ENCODE measurements around the gene ZNF750. TPM values are rescaled to one million over a fixed set of nuclear protein-coding genes. Genes with fewer than 3 reads are reported as not detected.

ZNF750 gene
- total and polyA plus RNA-seq, 2 of the 13 experiments (the other 11 are each of a cell fraction or from before 2014, with no cell fraction given): not detected

DNA sequence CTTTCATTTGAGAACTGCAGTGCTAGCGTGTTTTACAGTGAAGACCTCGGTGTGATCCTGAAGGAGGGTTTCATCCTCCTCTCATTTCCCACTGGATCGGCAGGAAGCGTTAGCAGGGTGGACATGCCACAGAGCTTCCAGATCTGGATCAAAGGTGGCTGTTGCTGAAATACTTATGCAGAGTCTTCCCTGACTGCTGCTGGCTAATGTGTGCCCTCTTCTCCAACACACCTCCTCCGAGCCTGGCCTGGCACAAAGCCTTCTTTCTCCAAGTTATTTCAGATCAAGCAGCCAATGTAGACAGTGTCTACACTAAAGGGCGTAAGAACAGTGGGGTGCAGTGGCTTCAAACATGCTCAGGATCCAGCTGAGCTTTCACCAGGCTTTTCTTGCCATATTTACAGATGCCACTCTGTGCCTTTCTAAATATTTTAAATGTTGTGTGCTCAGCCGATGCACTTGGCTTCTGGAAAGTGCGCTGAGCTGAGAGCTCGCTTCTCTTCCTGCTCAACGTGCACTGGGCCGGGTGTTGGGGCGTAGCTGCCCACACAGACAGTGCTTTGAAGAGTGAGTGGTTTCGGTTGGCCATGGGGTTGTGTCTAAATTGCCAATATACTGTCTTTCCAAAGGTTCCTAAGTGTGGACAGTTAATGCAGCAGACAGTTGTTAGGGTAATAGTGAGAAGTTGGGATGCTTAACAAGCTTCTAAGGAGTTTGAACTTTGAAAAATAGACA is 2.1 kb downstream of the ZNF750 start (continued):
- TF ChIP-seq ZNF768 (CRISPR knock-in tag; IDR thresholded peaks at IDR 0.05): no peak
- TF ChIP-seq, protein P1, sequence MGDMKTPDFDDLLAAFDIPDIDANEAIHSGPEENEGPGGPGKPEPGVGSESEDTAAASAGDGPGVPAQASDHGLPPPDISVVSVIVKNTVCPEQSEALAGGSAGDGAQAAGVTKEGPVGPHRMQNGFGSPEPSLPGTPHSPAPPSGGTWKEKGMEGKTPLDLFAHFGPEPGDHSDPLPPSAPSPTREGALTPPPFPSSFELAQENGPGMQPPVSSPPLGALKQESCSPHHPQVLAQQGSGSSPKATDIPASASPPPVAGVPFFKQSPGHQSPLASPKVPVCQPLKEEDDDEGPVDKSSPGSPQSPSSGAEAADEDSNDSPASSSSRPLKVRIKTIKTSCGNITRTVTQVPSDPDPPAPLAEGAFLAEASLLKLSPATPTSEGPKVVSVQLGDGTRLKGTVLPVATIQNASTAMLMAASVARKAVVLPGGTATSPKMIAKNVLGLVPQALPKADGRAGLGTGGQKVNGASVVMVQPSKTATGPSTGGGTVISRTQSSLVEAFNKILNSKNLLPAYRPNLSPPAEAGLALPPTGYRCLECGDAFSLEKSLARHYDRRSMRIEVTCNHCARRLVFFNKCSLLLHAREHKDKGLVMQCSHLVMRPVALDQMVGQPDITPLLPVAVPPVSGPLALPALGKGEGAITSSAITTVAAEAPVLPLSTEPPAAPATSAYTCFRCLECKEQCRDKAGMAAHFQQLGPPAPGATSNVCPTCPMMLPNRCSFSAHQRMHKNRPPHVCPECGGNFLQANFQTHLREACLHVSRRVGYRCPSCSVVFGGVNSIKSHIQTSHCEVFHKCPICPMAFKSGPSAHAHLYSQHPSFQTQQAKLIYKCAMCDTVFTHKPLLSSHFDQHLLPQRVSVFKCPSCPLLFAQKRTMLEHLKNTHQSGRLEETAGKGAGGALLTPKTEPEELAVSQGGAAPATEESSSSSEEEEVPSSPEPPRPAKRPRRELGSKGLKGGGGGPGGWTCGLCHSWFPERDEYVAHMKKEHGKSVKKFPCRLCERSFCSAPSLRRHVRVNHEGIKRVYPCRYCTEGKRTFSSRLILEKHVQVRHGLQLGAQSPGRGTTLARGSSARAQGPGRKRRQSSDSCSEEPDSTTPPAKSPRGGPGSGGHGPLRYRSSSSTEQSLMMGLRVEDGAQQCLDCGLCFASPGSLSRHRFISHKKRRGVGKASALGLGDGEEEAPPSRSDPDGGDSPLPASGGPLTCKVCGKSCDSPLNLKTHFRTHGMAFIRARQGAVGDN (CRISPR knock-in tag; IDR thresholded peaks at IDR 0.05): peak; percentile 17; the same call in 1 of the 2 replicates

DNA sequence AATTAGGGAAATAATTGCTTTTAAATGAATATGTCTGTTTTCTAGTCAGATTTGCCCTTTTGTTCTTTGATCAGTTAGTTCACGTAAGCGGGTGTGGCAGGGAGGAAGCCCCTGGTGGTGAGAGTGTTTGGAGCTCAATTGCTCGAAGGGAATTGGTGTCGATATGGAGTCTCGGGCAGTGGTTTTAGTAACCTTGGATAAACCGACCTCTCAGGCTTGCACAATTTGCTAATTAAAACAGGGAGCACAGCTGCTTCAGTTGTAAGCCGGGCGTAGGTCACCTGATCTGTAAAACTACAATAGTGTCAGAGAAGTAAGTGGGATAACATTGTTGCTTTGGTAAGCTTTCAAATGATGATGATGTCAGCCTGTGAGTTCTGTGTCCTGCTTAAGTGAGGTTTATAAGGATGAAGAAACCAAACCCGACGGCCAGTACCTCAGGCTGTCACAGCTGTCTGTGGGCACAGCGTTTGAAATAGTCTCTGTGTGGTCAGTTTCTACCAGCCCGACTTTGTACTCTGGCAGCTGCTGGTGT is 2.9 kb downstream of the ZNF750 start:
- in situ Hi-C loops (cut with HindIII; ENCODE audit: extremely low pct_ligation_motif_present, low pct_unique_long_range_greater_than_20kb): no loop called here
- 88% methylated on average over 12 of the region's 12 CpGs for WGBS (ENCODE audit: low lambda C conversion rate)
- CTCF ChIA-PET (ENCODE audit: low intra/inter-chr PET ratio, low total read pairs): no interaction called here

More for the DNA sequence above, 2.9 kb downstream of the ZNF750 start:
- Histone ChIP-seq H2AFZ (ENCODE audit: low read length) (no peak overlapping the region), H3K9ac (ENCODE audit: insufficient read depth, low read depth, low read length) (no peak overlapping the region), H3K4me3 (replicated peaks in 1 of 3; ENCODE audit: insufficient read depth in 1 of 3, low read depth in 2 of 3, low read length in 3 of 3) (no peak overlapping the region), H3K9me3 (ENCODE audit: low read length) (no peaks in the 10 kb centered on the region), H4K20me1 (ENCODE audit: insufficient read depth, low read length) (no peaks in the 10 kb centered on the region), H3K79me2 (ENCODE audit: insufficient read depth, low read length) (no peaks in the 10 kb centered on the region), H3K4me2 (ENCODE audit: low read depth, low read length) (no peak overlapping the region), H3K27ac (ENCODE audit: extremely low read length, insufficient read depth, low read length) (no peak overlapping the region), H3K36me3 (replicated peaks in 1 of 2; ENCODE audit: control insufficient read depth in 1 of 2, insufficient read depth in 2 of 2, low read length in 2 of 2) (peaks cover 0 to 2% of the 10 kb centered on the region in 2 experiments; a peak in 2 of 5 replicates), H3K4me1 (ENCODE audit: insufficient read depth, low read length) (peaks cover 28% of the 10 kb centered on the region), H3K27me3 (ENCODE audit: control insufficient read depth in 1 of 2, insufficient read depth in 2 of 2, low read length in 2 of 2) (no peaks in the 10 kb centered on the region)
- intact Hi-C loops (cut with micrococcal nuclease; ENCODE audit: unreplicated experiment): no loop called here
- TF ChIP-seq SMC3 (IDR thresholded peaks at IDR 0.05; ENCODE audit: low read length) (peak; percentile 3; the same call in 1 of the 2 replicates), CHD2 (IDR thresholded peaks at IDR 0.05; ENCODE audit: low read depth, low read length) (no peak), KLF12 (CRISPR knock-in tag; IDR thresholded peaks at IDR 0.05; ENCODE audit: borderline replicate concordance) (peak; percentile 43; the same call in 1 of the 2 replicates), ZBTB38 (CRISPR knock-in tag; IDR thresholded peaks at IDR 0.05) (no peak), CBFB (CRISPR knock-in tag; IDR thresholded peaks at IDR 0.05) (no peak), NFE2 (CRISPR knock-in tag; IDR thresholded peaks at IDR 0.05) (no peak)
- ATAC-seq (no peak), DNase-seq (ENCODE audit: low spot score) (no peak), FAIRE-seq (no peak)
- POLR2A ChIA-PET: interaction anchor here (2.1 kb wide), 1 partner anchor 11 kb away, joined by 9 read pairs; no protein-coding TSS in a partner anchor
- BruUV-seq (replicated peaks): no TSS peak
